Left ventricle myocardium superior (tissue), 1 donor: Measurements from ENCODE around the gene SH3D21. TPM values are rescaled to one million over a fixed set of nuclear protein-coding genes. Genes with fewer than 3 reads are reported as not detected.

Source experiments
- ATAC-seq: fragments of 200-7000 bp; cut with Tn5 transposase; one replicate; pipeline ENCODE4 v1.9.1; 2020; ENCODE audit warnings: mild to moderate bottlenecking, moderate library complexity
- DNase-seq: peaks from one replicate; pipeline ENCODE4 v3.0.0-alpha.2; 2020
- intact Hi-C: fragments of 100-400 bp; cut with micrococcal nuclease; formaldehyde crosslinking; loops from one replicate; pipeline ENCODE4 v1.11.0; 2022
- total RNA-seq: library from RNA; stranded (reverse); fragmentation: NEBNext Ultra II Directional; extraction: Animal tissue kit (Norgen Biotek cat#: 25700); gene quantifications from one replicate; pipeline ENCODE4 v1.2.1, GENCODE V29; 2021
- donor health status: DM: no; HTN: yes; CAD: no; lungs with severe emphysema.

Gene SH3D21
- total RNA-seq, 1 donor from 2014 or later = 1.1 TPM

DNA sequence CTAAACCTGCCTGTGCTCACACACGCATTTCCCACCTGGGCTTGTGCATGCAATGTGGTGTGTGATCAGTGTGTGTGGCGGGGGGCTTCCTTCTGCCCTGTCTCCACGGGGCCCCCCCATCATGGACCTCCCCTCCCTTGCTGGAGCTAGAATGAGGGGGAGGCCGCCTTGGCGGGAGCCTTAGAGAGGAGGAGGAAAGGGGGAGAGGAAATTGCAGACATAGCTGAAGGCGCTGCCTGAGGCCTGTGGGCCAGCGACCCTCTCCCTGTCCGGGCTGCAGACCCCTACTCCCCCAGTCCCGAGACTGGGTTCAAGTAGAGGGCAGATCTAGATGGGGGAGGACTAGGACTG, 18.2 kb downstream of the SH3D21 start:
- DNase-seq (no peak), ATAC-seq (no peak)
- intact Hi-C loops = no loop called here

- DNase-seq = peak; percentile 43
Observed at GRCh38 chr1:36326499-36326898, 20.3 kb downstream of the SH3D21 start.

DNA sequence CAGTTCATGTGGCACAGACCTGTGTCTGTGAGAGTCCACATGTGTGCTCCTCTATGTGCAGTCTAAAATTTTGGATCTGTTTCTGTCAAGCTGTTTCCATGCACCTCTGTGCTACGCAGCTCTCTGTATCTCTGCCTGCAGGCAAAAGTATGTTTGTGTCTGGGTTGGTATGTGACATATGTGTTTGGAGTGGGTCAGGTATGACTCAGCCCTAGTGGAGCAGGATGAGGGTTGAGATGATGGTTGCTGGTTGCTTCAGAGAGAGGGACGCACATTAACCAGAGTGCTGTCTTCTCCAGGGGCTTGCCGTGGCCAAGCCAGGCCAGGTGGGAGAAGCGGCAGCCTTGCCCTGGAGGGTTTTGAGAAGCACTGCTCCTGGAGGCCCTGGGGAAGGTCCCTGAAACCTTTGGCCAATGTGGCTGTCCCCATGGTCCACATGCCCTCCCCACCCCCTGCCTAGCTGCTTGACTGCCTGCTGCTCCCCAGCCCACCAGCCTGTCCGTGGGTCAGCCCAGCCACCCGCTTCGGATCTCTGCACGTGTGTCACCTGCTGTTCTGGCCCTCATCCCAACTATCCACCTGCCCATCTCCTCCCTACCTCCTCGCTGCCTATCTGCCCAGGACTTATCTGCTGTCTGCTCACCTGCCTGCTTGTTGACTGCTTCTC, 21.4 kb downstream of the SH3D21 start:
- intact Hi-C loops = no loop called here
- no peak for DNase-seq
- no peak for ATAC-seq

More at GRCh38 chr1:36326499-36326898, 20.3 kb downstream of the SH3D21 start:
- ATAC-seq = no peak
- intact Hi-C loops = no loop called here

- DNase-seq = no peak
- ATAC-seq = no peak
- intact Hi-C loops = no loop called here
Observed at GRCh38 chr1:36328088-36328480, 21.9 kb downstream of the SH3D21 start.

DNA sequence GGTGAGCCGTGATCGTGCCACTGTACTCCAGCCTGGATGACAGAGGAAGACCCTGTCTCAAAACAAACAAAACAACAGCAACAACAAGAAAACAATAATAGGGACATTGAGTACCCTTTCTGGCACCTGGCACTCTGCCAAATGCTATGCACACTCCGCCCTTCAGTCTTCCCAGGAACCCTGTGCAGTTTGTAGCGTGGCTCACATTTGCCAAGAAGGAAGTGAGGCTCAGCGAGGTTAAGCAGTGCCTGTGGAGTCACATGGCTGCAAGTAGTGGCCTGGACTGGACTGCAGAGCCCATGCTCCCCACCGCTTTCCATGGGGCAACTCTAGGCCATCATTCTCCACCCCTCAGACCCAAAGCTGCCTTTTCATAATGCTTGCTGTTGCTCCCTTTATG, 22.5 kb downstream of the SH3D21 start:
- peak; percentile 43 for DNase-seq
- intact Hi-C loops = no loop called here
- ATAC-seq = peak; percentile 60

- DNase-seq = no peak
- no peak for ATAC-seq
- intact Hi-C loops = no loop called here
Observed at GRCh38 chr1:36329817-36330216, 23.6 kb downstream of the SH3D21 start.

- DNase-seq = no peak
- ATAC-seq = no peak
- intact Hi-C loops = no loop called here
Observed at GRCh38 chr1:36330940-36331339, 24.8 kb downstream of the SH3D21 start.

- intact Hi-C loops = no loop called here
- ATAC-seq = no peak
- DNase-seq = no peak
Observed at GRCh38 chr1:36337830-36338229, 31.7 kb downstream of the SH3D21 start.

- DNase-seq = no peak
- ATAC-seq = no peak
- intact Hi-C loops = no loop called here
Observed at GRCh38 chr1:36339215-36339614, 33.0 kb downstream of the SH3D21 start.

DNA sequence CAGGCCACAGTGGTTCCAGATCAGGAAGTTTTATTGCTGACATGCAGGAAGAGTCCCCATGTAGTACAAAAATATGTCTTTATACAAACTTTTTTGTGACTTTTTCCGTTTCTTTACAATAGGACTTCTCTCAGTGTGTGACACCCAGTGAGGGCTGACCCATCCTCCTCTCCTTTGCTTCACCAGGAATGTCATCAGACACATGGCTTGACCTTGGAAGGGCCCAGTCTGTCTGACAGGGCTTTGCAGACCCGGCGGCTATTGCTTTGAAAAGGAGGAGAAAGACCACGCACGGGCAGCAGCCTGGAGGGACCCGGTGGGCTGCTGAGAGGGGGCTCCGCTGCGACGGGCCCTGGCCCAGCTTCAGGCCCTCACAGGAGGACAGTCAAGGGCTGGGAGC, 33.4 kb downstream of the SH3D21 start:
- intact Hi-C loops = loop anchor here (5.0 kb wide), 1 partner anchor 83 kb away; no protein-coding TSS in a partner anchor
- no peak for DNase-seq
- ATAC-seq = peak; percentile 15

DNA sequence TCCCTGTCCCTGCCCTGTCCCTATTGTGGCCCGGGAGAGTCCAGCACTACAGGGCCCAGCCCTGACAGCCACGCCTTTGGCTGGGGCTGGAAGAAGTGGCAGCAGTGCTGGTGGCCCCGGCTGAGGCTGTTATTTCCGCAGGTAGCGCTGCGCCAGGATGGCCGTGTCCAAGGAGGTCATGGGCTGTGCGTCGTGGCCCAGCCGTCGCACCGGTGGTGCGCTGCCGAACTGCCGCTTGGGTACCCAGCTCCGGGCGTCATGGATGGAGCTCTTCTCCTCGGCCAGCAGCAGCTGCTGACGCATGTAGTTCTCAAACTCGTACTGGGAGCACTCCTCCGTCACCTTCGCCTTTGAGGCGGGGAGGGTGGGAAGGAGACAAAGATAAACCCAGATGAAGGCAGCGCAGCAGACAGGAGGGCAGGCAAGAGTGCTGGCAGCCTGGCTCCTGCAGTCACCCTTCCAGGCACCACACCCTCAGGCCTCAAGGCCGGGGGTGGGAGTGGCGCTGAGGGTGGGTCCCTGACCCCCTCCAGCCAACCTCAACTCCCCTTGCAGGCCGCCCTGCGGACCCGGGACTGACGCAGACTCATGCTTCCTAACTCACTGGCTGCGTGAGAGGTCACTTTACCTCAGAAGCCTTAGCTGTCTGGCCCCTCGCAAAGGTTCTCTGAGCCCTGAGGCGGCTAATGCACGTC, 35.6 kb downstream of the SH3D21 start:
- intact Hi-C loops = loop anchor here (5.0 kb wide), 1 partner anchor 81 kb away; no protein-coding TSS in a partner anchor
- DNase-seq = no peak
- no peak for ATAC-seq

DNA sequence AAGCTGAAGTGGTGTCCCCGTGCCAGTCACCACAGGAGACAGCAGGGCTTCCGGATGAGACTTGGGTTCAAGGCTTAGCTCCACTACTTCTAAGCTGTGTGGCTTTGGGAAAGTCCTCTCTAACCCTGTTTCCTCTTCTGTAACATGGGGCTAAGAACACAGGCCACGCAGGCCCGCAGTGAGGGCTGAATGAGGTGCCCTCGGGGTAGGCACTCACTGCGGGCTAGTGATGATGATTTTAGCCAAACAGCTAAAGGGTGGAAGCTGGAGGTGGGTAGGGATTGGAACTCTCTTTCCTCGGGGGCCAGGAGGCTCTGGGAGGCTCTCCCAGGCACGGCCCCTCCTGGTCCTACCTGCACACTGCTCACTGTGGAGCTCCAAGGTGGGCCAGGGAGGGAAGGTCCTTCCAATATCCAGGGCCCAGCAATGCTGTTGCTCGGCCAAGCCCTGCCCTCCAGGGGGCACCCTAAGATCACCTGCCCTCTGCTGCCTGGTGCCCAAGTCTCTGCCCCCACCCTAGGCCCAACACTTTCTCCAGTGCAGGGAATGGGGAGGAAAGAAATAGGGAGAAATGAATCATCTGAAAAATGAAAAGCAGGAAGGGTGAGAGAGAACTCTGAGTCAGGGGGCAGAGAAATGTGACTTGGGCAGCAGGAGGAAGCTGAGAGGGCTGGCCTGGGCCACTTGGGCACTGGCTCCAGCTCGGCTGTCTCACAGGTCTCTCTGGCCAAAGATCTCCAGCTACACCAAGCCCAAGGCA, 36.4 kb downstream of the SH3D21 start:
- DNase-seq (peak; percentile 71), ATAC-seq (peak; percentile 77)
- intact Hi-C loops = loop anchor here (5.0 kb wide), 1 partner anchor 80 kb away; no protein-coding TSS in a partner anchor

DNA sequence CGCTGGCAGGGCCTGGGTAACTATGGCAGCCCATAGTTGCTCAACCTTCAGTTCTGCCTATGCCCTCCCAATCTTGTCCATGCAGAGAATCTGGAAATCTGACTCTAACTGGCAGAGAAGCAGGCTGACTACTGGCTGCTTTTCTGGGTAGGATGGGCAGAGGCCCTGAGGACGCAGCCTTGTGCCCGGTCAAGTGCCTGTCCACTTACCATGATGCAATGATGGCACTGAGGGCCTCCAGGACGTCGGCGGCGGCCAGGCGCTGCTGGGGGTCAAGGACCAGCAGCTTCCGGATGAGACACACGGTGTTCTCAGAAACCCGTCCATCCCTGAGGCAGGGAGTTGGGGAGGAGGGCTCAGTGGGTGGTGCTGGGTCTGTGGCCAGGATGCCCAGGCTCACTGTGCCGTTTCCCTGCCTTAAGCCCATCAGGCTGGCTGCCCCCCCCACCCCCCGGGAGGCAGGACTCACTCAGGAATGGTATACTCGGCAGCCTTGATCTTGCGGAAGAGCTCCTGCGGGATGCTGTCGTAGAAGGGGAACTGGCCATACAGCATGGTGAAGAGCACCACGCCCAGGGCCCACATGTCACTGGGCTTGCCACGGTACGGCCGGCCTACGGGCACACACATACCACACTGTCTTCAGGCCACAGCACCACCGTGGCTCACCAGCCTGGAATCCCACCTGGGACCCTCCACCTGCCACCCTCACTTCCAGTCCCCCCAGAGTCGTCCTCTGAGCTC, 37.7 kb downstream of the SH3D21 start:
- DNase-seq (no peak), ATAC-seq (no peak)
- intact Hi-C loops = loop anchor here (5.0 kb wide), 1 partner anchor 78 kb away; no protein-coding TSS in a partner anchor

- intact Hi-C loops = loop anchor here (5.0 kb wide), 1 partner anchor 78 kb away; no protein-coding TSS in a partner anchor
Observed at GRCh38 chr1:36344395-36344680, 38.2 kb downstream of the SH3D21 start.

DNA sequence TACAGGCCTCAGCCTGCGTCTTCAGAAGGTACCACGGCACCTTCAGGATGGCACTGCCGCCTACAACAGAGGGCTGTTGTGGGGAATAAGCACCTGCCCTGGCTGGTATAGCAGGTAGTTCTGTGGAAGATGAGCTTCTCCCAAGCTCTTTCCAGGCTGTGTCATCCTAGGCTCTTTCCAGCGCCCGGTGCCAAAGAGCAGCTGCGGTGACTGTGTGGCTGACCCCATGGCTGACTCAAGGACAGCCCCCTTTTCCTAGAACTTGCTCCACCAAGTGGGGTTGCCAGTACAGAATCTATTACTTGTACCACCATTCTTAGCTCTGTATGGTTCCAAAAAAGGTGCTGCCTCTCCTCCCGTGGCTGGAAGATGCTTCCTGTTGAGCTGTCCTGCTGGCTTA, 39.2 kb downstream of the SH3D21 start:
- intact Hi-C loops = no loop called here
- ATAC-seq = no peak

More at GRCh38 chr1:36344395-36344680, 38.2 kb downstream of the SH3D21 start:
- ATAC-seq (no peak), DNase-seq (no peak)

GRCh38 chr1:36346741-36347370, 40.7 kb downstream of the SH3D21 start:
- no peak for DNase-seq
- intact Hi-C loops = no loop called here

More for the DNA sequence above, 39.2 kb downstream of the SH3D21 start:
- DNase-seq = no peak

GRCh38 chr1:36349241-36349671, 43.1 kb downstream of the SH3D21 start:
- no peak for ATAC-seq
- intact Hi-C loops = no loop called here
- DNase-seq = no peak

More at GRCh38 chr1:36346741-36347370, 40.7 kb downstream of the SH3D21 start:
- ATAC-seq = no peak

DNA sequence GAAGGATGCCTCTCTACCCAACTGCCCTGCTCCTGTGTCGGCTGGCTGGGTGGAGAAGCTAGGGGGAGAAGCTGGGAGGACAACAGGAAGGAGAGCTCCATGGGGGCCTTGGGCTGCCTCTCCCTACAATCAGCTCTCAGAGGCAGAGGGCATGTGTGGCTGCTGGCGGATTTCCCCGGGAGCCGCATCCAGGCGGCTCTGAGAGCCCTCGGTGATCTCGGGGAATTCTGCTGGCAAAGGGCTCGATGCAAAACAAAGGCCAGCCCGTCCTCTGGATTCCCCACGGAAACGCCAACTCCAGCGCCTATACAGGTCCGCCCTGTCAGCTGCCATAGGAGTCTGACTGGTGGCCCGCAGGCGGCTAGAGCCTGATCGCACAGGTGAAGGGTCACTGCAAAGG, 43.7 kb downstream of the SH3D21 start:
- DNase-seq = peak; percentile 45
- ATAC-seq = peak; percentile 38
- intact Hi-C loops = no loop called here

DNA sequence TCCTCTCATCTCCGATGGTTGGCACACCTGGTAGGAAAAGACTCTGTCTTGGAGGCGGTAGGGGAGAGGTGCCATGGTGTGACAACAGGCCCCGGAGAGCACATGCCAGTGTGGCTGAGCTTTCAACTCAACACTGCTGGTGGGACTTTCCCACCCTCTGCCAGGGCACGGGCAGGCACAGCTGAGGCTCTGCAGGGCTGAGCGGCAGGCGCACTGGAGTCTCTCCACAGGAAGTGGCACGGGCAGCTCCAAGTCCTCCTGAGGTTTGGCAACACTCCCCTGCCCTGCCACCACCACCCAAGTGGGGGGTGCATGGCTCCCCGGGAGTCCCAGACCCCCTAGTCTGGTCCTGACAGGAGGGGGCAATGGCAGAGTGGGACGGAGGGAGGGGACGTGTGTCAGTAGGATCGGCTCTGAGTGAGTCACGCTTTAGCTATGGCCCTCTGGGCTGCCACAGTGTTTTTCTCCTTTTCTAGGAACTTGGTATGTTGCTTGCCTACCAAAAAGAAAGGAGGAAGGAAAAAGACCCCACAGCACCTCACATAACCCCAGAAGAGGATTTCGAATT, 44.6 kb downstream of the SH3D21 start:
- intact Hi-C loops = no loop called here
- ATAC-seq (peak; percentile 62), DNase-seq (peak; percentile 53)
